Subcutaneous abdominal adipose tissue (tissue), 5 donors: ENCODE results near the gene GPS2.

Source experiments
- H3K27ac ChIP-seq: one replicate; pipeline ENCODE4 v1.7.0; 2013; ENCODE audit warnings: low read depth, mild to moderate bottlenecking, inconsistent platforms, low read length, moderate library complexity
- H3K27me3 ChIP-seq, 5 donors: one replicate each; pipeline ENCODE4 v1.7.0; 2013; ENCODE audit warnings: low read length in 5 of 5, inconsistent platforms in 1 of 5; ENCODE audit not compliant: control insufficient read depth in 5 of 5, insufficient read depth in 4 of 5
- H3K36me3 ChIP-seq, 5 donors: one replicate each; pipeline ENCODE4 v1.7.0; 2013; ENCODE audit warnings: low read length in 5 of 5; ENCODE audit not compliant: control insufficient read depth in 5 of 5, insufficient read depth in 5 of 5
- H3K4me1 ChIP-seq, 5 donors: one replicate each; pipeline ENCODE4 v1.7.0; 2013; ENCODE audit warnings: low read length in 5 of 5, mild to moderate bottlenecking in 3 of 5, moderate library complexity in 1 of 5; ENCODE audit not compliant: control insufficient read depth in 5 of 5, insufficient read depth in 5 of 5
- H3K4me3 ChIP-seq, 5 donors: one replicate each; pipeline ENCODE4 v1.7.0; 2013; ENCODE audit warnings: low read length in 5 of 5, low read depth in 1 of 5
- H3K9ac ChIP-seq, 5 donors: one replicate each; pipeline ENCODE4 v1.7.0; 2013; ENCODE audit warnings: low read length in 5 of 5, mild to moderate bottlenecking in 4 of 5, moderate library complexity in 3 of 5
- H3K9me3 ChIP-seq, 5 donors: one replicate each; pipeline ENCODE4 v1.7.0; 2013; ENCODE audit warnings: low read length in 5 of 5; ENCODE audit not compliant: control insufficient read depth in 5 of 5
- donor health status: healthy.
- donor health status: healthy.
- donor health status: healthy.
- donor health status: healthy.
- donor health status: healthy.

GPS2 gene

DNA sequence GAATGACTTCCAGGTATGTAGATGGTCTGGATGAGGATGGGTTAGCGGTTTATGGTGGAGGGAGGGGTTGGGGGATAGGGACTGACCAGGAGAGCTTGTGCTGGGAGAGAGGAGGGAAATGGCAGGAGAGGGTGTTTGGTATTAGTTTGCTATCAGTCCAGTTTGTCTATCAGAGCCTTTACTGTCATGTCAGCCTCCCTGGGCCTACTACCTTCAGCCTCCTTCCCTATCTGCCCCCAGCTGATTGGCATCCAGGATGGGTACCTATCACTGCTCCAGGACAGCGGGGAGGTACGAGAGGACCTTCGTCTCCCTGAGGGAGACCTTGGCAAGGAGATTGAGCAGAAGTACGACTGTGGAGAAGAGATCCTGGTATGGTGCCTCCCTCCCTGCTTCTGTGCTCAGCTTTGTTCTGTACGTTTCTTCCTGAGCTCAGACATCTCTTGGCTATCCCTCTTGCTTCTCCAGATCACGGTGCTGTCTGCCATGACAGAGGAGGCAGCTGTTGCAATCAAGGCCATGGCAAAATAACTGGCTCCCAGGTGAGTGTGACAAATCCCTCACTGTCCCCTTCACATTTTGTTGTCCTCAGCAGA lies 4.0 kb downstream of the GPS2 start:
- no peak overlapping the region for H3K27ac ChIP-seq
- no peak overlapping the region for H3K4me3 ChIP-seq
- peaks cover 17 to 63% (median 51%) of the 10 kb centered on the region in 5 donors for H3K4me1 ChIP-seq
- peaks cover 7 to 49% (median 45%) of the 10 kb centered on the region in 5 donors for H3K36me3 ChIP-seq
- H3K9me3 ChIP-seq = no peaks in the 10 kb centered on the region
- H3K9ac ChIP-seq = no peak overlapping the region
- no peaks in the 10 kb centered on the region for H3K27me3 ChIP-seq

DNA sequence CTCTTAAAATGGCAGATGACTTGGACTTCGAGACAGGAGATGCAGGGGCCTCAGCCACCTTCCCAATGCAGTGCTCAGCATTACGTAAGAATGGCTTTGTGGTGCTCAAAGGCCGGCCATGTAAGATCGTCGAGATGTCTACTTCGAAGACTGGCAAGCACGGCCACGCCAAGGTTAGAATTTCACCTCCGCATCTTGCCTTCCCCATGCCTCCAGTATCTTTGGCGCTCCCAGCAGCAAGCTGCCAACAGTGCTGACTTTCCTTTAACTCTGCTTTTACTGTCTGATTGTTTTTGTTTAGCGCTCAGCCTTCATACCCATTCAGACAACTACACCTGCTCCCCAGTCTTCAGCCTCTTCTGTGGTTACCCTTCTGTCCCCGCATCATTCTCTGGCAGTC lies 5.5 kb downstream of the GPS2 start:
- peak overlapping the region; percentile 98 for H3K27ac ChIP-seq
- no peaks in the 10 kb centered on the region for H3K27me3 ChIP-seq
- peaks cover 7 to 49% (median 45%) of the 10 kb centered on the region in 5 donors for H3K36me3 ChIP-seq
- peak overlapping the region in 4 of 5 donors; percentile 74 to 93 (median 80) for H3K4me3 ChIP-seq
- H3K9ac ChIP-seq = peak overlapping the region in 3 of 5 donors; percentile 78 to 99 (median 89)
- no peaks in the 10 kb centered on the region for H3K9me3 ChIP-seq
- peaks cover 14 to 53% (median 40%) of the 10 kb centered on the region in 5 donors for H3K4me1 ChIP-seq

- Histone ChIP-seq H3K4me1 (peaks cover 14 to 45% (median 32%) of the 10 kb centered on the region in 5 donors), H3K27me3 (no peaks in the 10 kb centered on the region), H3K4me3 (peak overlapping the region; percentile 74 to 93 (median 79)), H3K9ac (peak overlapping the region; percentile 78 to 99 (median 91)), H3K9me3 (no peaks in the 10 kb centered on the region), H3K27ac (peak overlapping the region; percentile 98), H3K36me3 (peaks cover 7 to 45% (median 41%) of the 10 kb centered on the region in 5 donors)
Measured at GRCh38 chr17:7308625-7309433, 6.3 kb downstream of the GPS2 start.

DNA sequence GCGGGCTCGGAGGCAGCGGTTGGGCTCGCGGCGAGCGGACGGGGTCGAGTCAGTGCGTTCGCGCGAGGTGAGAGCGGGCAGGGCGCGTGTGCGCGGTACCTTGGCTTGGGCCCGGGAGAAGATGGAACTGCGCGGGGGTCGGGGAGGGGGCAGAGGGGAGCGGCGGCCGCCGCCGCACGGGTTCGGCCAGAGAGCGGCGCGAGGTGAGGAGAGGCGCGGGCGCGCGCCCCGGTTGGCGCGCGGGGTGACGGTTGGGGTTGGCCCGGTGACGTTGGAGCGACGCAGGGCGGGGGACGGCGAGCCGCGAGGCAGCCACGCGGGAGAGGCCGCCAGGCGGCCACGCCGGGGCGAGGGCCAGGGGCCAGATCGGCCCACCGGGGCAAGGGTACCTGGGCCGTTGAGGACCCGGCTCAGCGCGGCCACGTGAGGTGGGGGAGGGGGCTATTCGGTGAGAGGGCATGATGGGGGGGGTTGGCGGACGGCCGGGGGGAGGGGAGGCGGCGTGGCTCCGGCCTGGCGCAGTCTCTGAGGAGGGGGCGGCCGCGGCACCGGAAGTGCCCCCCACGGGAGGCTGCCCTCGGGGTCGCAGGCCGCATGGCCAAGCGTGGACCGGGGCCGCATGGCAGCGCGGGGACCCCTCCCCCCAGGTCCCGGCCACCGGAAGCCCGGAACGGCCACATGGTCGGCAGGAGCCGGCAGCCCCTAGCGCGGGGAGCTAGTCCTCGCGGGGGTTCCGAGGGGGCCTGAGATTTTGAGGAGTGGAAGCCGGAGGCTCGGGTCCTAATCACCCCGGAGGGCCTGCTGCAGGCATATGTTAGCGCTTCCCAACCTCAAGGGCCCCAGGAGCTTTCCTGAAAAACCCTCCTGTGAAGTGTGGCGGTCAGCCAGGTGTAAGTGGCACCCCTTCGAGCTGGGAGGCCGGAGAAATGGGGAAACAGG lies 7.2 kb downstream of the GPS2 start:
- Histone ChIP-seq H3K27me3 (no peaks in the 10 kb centered on the region), H3K9ac (peak overlapping the region; percentile 78 to 99 (median 91)), H3K36me3 (peaks cover 7 to 37% (median 32%) of the 10 kb centered on the region in 5 donors), H3K9me3 (no peaks in the 10 kb centered on the region), H3K4me3 (peak overlapping the region; percentile 74 to 93 (median 79)), H3K4me1 (peaks cover 14 to 36% (median 24%) of the 10 kb centered on the region in 5 donors), H3K27ac (peak overlapping the region; percentile 98)

- H3K4me3 ChIP-seq = peak within 1 kb of the TSS; percentile 78 to 93 (median 84)
- H3K4me1 ChIP-seq = peaks cover 14 to 36% (median 22%) of the 10 kb centered on the region in 5 donors
- no peaks in the 10 kb centered on the region for H3K9me3 ChIP-seq
- peaks cover 7 to 28% (median 24%) of the 10 kb centered on the region in 5 donors for H3K36me3 ChIP-seq
- peak within 1 kb of the TSS; percentile 98 for H3K27ac ChIP-seq
- no peaks in the 10 kb centered on the region for H3K27me3 ChIP-seq
- peak within 1 kb of the TSS; percentile 84 to 99 (median 91) for H3K9ac ChIP-seq
Measured at GRCh38 chr17:7306911-7307685, 8.1 kb downstream of the GPS2 start, which contains the start of gene EIF5A. TSS of gene EIF5A (plus strand) at chr17:7307628. CDS start at chr17:7309636, 2,008 bp downstream.

DNA sequence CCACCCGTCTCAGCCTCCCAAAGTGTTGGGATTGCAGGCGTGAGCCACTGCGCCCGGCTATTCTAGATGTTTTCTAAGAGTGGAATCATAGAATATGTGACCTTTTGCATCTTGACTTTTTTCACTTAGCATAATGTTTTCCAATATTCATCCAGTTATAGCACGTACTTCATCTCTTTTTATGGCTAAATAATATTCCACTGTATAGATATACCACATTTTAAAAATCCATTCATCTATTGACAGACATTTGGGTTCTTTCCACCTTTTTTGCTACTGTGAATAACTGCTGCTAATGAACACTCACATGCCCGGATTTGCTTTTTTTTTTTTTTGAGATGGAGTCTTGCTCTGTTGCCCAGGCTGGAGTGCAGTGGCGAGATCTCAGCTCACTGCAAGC lies 11.0 kb downstream of the GPS2 start:
- H3K4me1 ChIP-seq = peaks cover 7 to 19% (median 11%) of the 10 kb centered on the region in 5 donors
- no peak overlapping the region for H3K9ac ChIP-seq
- H3K4me3 ChIP-seq = no peak overlapping the region
- no peaks in the 10 kb centered on the region for H3K36me3 ChIP-seq
- H3K27me3 ChIP-seq = no peaks in the 10 kb centered on the region
- no peak overlapping the region for H3K27ac ChIP-seq
- no peaks in the 10 kb centered on the region for H3K9me3 ChIP-seq

GRCh38 chr17:7296189-7296861 lies 18.8 kb downstream of the GPS2 start:
- Histone ChIP-seq H3K9me3 (no peaks in the 10 kb centered on the region), H3K27me3 (peaks cover 0 to 24% (median 12%) of the 10 kb centered on the region in 5 donors), H3K4me3 (peak overlapping the region in 2 of 5 donors; percentile 48), H3K36me3 (no peaks in the 10 kb centered on the region), H3K9ac (peak overlapping the region in 1 of 5 donors; percentile 68), H3K4me1 (peaks cover 2 to 52% (median 44%) of the 10 kb centered on the region in 5 donors), H3K27ac (peak overlapping the region; percentile 51)

DNA sequence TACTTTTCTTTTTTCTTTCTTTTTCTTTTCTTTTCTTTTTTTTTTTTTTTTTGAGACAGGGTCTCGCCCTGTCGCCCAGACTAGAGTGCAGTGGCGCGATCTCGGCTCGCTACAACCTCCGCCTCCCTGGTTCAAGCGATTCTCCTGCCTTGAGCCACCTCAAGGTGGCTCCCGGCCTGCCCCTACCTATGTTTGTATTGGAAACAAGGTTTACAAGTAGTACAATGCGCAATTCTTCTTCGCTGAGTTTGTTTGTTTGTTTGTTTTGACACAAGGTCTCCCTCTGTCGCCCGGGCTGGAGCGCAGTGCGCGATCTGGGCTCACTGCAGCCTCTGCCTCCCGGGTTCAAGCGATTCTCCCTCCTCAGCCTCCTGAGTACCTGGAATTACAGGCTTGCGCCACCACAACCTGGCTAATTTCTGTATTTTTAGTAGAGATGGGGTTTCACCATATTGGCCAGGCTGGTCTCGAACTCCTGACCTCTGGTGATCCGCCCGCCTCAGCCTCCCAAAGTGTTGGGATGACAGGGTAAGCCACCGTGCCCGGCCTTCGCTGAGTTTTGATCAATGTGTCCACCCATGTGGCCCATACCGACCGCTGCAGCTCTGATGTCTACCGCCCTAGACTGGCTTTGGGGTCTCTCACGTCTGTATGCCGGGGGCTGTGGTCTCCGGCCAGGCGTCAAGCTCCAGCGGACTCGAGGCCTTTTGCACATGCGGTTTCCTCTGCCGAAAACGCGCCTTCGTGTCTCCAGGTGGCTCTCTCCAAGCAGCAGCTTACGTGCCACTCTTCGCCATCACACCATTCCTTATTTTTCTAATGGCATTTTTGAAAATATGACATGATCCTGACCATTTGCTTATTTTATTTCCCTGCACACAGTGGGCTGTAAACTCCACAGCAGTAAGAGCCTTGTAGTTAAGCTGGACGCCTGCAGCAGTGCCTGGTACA lies 19.7 kb downstream of the GPS2 start:
- H3K27ac ChIP-seq = peak overlapping the region; percentile 51
- H3K9me3 ChIP-seq = no peaks in the 10 kb centered on the region
- H3K4me3 ChIP-seq = peak overlapping the region in 3 of 5 donors; percentile 22 to 48 (median 48)
- peak overlapping the region in 1 of 5 donors; percentile 20 for H3K9ac ChIP-seq
- peaks cover 0 to 24% (median 17%) of the 10 kb centered on the region in 5 donors for H3K27me3 ChIP-seq
- H3K4me1 ChIP-seq = peaks cover 2 to 59% (median 52%) of the 10 kb centered on the region in 5 donors
- H3K36me3 ChIP-seq = no peaks in the 10 kb centered on the region
